Myocyte (in vitro differentiated cells): Measurements from ENCODE around the gene DGKB. TPM values are rescaled to one million over a fixed set of nuclear protein-coding genes. Genes with fewer than 3 reads are reported as not detected.

ENCODE experiments used
- DNase-seq: peaks from one replicate; pipeline ENCODE4 v3.0.0-alpha.2; 2012; ENCODE audit warnings: low read depth
- total RNA-seq: library from RNA; depleted of rRNA; stranded (reverse); fragments of >200 nt; gene quantifications from 2 replicates; pipeline ENCODE4 v1.2.3, GENCODE V29; 2014

Gene DGKB
- total RNA-seq, 1 donor from 2014 or later = 3.7 TPM

DNA sequence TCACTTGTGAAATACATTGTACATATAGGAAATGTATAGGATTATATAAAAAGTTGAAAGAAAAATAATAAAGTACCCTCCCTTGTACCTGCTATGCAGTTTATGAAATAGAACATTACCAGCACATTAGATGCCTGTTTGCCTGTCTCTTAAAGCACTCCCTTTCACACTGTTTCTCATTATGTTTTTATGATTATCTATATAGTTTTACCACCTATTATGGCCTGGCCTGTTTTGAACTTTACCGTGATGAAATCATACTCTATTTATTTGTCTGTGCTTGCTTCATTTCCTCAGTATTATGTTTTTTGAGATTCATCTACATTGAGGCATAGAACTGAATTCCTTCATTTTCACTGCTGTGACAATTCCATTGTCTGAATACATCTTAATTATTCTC, 41.1 kb downstream of the DGKB start:
- DNase-seq = no peak

- no peak for DNase-seq
These were observed 43.3 kb downstream of the DGKB start for GRCh38 chr7:14859267-14859666.

GRCh38 chr7:14858866-14859265, 43.7 kb downstream of the DGKB start:
- DNase-seq = no peak

- DNase-seq = no peak
These were observed 44.1 kb downstream of the DGKB start for GRCh38 chr7:14858410-14858809.

DNA sequence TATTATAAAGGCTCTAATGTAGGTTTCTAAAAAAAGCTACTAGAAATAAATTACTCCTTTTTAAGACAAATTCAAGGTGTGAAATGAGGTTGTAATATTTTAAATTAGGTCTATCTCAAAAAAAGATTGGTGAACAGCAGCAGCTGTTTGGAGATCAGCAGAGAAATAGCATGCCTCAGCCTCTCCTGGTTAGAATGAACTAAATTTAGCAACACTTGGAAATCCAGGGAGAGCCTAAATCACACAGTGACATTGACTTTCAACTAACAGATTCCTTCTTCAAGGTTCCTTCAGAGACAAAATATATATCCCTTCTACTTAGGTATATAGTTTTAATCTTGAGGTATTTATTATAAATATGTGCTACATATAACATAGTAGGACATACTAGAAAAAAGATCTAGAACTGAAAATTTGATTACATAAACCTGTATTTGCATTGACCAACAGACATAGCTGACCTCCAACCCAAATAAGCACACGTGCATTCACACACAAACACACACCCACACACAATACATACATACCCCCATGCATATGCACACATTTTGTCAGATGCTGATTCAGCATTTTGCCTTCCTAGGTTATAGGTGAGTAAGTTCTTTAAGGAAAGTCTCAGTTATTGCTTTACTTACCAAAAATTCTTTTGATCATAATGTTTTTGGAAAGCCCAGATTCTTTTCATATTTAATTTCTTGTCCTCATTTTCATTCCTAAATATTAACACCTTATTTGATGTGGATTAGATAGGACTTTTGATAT, 47.3 kb downstream of the DGKB start:
- peak; percentile 63 for DNase-seq

- DNase-seq = no peak
These were observed 48.1 kb downstream of the DGKB start for GRCh38 chr7:14854471-14854870.

DNA sequence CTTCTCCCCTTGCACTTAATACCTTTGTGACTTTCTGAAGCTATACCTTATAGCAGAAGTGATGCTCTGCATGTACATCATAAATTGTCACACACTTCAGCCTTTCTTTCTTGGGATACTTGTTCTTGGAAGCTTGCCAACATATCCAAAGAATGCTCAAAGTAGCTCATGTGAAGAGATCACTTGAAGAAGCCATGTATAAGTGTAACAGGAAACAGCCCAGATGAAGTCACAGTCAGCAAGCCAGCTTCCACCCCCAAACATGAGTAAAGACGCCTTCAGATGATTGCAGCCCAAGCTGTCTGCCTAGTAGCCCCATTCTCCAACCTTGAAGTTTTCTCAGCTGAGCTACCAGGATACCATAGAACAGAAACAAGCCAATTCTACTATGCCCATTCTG, 50.9 kb downstream of the DGKB start:
- no peak for DNase-seq

GRCh38 chr7:14850039-14850438, 52.5 kb downstream of the DGKB start:
- no peak for DNase-seq

GRCh38 chr7:14846405-14846804, 56.1 kb downstream of the DGKB start:
- no peak for DNase-seq

DNA sequence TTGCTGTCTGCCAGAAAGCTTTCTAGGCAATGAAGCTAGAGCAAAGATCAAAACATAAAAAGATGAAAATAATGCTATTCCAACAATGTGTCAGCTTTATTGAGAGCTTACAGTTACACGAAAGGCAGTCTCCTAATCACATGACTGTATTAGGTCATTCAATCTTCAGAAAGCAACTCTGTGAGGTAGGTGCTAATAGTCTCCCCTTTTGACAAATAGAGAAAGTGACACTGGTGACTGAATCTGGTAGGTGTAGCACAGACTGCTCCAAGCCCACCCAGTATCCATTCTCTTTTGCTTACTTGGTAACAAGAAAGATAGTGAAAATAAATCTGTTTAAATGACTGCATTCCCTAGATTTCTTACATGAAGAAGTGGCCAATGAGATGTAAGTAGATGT, 58.8 kb downstream of the DGKB start:
- no peak for DNase-seq

GRCh38 chr7:14842523-14842922, 60.0 kb downstream of the DGKB start:
- DNase-seq = peak; percentile 23

DNA sequence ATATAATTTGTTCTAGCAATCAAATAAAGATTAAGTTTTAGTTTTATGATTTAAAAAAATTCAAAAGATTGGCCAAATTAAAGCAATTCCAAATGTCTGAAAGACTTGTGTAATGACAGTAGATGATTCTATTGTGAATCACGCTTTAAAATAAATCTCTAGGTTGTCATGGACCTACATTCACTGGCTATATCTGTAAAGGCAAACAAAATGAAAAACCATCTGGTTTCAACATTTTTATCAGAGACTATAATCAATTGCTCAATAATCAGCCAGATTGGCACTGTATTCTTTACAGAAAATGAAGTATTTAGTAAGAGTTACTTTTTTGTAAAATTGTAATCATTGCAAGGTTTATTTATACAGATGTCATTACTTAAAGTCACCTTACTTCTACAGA, 60.7 kb downstream of the DGKB start:
- DNase-seq = no peak

- no peak for DNase-seq
These were observed 61.5 kb downstream of the DGKB start for GRCh38 chr7:14841086-14841485.

DNA sequence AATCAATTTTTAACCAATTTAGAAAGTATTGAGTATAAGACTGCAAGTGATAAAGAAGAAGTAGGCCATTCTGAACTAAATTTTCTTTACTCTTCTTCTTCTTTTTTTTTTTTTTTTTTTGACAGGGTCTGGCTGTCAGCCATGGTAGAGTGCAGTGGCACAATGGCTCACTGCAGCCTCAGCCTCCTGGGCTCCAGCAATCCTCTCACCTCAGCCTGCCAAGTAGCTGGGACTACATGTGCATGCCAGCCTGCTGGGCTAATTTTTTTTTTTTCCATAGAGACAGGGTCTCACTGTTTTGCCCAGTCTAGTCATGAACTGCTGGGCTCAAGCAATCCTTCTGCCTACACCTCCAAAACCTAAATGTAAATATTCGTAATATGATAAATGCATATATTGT, 63.2 kb downstream of the DGKB start:
- DNase-seq = peak; percentile 18

DNA sequence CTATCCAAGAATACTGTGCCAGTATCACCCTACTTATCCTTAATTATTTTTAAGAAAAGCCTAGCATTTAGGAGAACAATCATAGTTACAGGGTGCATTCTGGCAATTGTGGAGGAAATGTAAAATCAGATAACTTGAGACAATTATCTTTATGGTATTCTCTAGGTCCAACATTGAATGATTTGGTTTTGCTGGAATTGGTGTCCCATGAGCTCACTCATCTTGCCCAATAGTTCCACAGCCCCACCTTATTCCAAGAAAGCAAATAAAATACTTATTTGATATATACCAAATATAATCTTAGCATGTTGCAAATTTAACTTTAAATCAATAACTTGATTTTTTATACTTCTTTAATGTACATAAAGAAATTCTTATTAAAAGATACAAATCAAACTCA, 65.3 kb downstream of the DGKB start:
- no peak for DNase-seq

DNA sequence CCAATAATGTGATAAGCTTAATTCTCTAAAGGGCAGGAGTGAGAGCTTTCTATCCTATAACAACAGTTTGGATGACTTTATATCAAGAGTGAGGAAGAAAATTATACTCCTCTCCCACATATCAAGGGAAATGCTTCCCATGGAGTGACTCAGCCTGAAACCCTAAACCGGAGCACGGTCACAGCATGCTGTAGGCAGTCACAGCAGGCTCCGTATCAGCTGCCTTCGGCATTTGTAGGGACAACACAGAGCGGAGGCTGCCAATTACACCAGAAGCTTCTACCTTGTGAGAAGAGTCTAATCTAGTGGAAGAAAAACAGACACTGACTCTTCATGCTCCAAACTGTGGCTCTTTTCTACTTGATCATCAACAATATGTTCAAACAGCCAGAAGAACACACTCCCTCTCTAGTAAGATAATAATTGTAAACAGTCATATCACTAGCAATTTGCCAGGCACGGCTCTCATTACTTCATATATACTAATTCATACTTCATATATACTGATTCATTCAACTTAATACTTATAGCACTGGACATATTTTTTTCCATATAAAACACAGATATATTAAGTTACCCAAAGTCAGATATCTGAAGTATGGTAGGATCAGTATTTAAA, 65.9 kb downstream of the DGKB start:
- peak; percentile 91 for DNase-seq

DNA sequence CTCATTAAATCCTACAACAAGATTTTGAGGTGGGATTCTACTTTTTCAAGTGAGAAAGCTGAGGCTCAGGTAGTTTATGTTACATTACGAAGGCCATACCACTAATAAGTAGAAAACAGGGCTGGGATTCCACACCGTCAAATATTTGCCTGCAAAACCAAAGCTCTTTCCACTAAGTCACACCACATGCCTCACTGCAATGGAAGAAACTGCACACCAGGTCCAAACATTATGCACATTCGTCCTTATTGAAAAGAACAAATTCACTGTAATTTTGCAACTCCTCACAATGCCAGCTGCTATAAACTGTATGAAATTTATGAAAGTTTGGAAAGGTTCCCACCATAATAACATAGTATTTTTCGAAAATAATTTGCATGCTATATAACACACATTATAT, 66.5 kb downstream of the DGKB start:
- DNase-seq = peak; percentile 21

DNA sequence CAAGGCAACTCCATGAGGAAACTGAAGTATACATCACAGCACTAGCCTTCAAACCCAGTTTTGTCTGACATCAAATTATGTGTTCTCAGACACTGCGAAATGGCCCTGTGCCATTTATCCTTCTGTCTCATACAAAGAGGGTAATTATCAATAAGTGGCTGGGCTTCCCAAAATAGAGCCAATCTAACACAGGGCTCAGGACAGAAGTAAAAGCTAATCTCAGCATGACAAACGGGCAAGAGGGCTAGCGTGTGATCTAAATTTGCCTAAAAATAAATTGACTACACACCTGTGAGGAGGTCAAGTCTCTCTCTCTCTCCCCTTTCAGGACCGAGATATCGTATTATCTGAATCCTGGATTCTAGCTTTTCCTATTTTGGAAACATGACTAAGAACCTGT, 67.2 kb downstream of the DGKB start:
- DNase-seq = peak; percentile 24

GRCh38 chr7:14834883-14835282, 67.7 kb downstream of the DGKB start:
- peak; percentile 29 for DNase-seq

GRCh38 chr7:14834456-14834855, 68.1 kb downstream of the DGKB start:
- DNase-seq = peak; percentile 81

- DNase-seq = peak; percentile 23
These were observed 68.8 kb downstream of the DGKB start for GRCh38 chr7:14833707-14834106.

- DNase-seq = no peak
These were observed 74.5 kb downstream of the DGKB start for GRCh38 chr7:14828053-14828452.

- DNase-seq = no peak
These were observed 76.1 kb downstream of the DGKB start for GRCh38 chr7:14826426-14826825.
